ENCODE data around the gene PDE6G.

- TF ChIP-seq CTCF (IDR thresholded peaks at IDR 0.05) (no peak), POLR2A (IDR thresholded peaks at IDR 0.05) (no peak)
These were observed 41.1 kb upstream of the PDE6G start for GRCh38 chr17:81697261-81698044.

Measured in lower leg skin (tissue), 3 donors.